Stimulated activated CD8-positive, alpha-beta memory T cell treated with anti-CD3 and anti-CD28 coated beads, Interleukin-7, amount 100 ng/mL, for 1 hour (primary cell): ENCODE measurements around the gene MGLL.

ENCODE experiments used
- DNase-seq, 2 donors: peaks; one replicate each; pipeline ENCODE4 v3.0.0-alpha.2; 2020; ENCODE audit warnings: low read depth in 2 of 2

The MGLL gene

GRCh38 chr3:127774647-127775046, 47.7 kb downstream of the MGLL start:
- DNase-seq: no peak

- DNase-seq: no peak
These were observed 48.4 kb downstream of the MGLL start for GRCh38 chr3:127773752-127774395.

GRCh38 chr3:127772827-127773751, 49.2 kb downstream of the MGLL start:
- no peak for DNase-seq

- no peak for DNase-seq
These were observed 50.0 kb downstream of the MGLL start for GRCh38 chr3:127772273-127772672.

GRCh38 chr3:127771746-127772145, 50.6 kb downstream of the MGLL start:
- DNase-seq: no peak

- DNase-seq: no peak
These were observed 51.5 kb downstream of the MGLL start for GRCh38 chr3:127770671-127771355.

GRCh38 chr3:127769284-127770081, 52.8 kb downstream of the MGLL start:
- no peak for DNase-seq

- DNase-seq: no peak
These were observed 53.8 kb downstream of the MGLL start for GRCh38 chr3:127768346-127769008.

- no peak for DNase-seq
These were observed 55.2 kb downstream of the MGLL start for GRCh38 chr3:127767126-127767525.

- no peak for DNase-seq
These were observed 56.6 kb downstream of the MGLL start for GRCh38 chr3:127765735-127766134.

GRCh38 chr3:127764841-127765362, 57.4 kb downstream of the MGLL start:
- no peak for DNase-seq

- DNase-seq: no peak
These were observed 58.0 kb downstream of the MGLL start for GRCh38 chr3:127764301-127764700.

- DNase-seq: no peak
These were observed 58.5 kb downstream of the MGLL start for GRCh38 chr3:127763816-127764215.

GRCh38 chr3:127763337-127763736, 59.0 kb downstream of the MGLL start:
- no peak for DNase-seq

GRCh38 chr3:127762787-127763105, 59.6 kb downstream of the MGLL start:
- DNase-seq: no peak

GRCh38 chr3:127762077-127762786, 60.1 kb downstream of the MGLL start:
- no peak for DNase-seq

- DNase-seq: no peak
These were observed 60.9 kb downstream of the MGLL start for GRCh38 chr3:127761441-127761801.

GRCh38 chr3:127760791-127761440, 61.4 kb downstream of the MGLL start:
- DNase-seq: no peak

- DNase-seq: no peak
These were observed 62.0 kb downstream of the MGLL start for GRCh38 chr3:127760361-127760760.

GRCh38 chr3:127759826-127760225, 62.5 kb downstream of the MGLL start:
- DNase-seq: no peak
